H9 (cell line): ENCODE data around the gene PMEPA1. TPM values are rescaled to one million over a fixed set of nuclear protein-coding genes. Genes with fewer than 3 reads are reported as not detected.

Experiments used
- DNase-seq: peaks from one replicate; pipeline ENCODE4 v3.0.0-alpha.2; 2017
- H2AFZ ChIP-seq: one replicate; pipeline ENCODE4 v1.6.1; 2013; ENCODE audit warnings: mild to moderate bottlenecking, low read length, control low read depth, moderate library complexity
- H2AK5ac ChIP-seq: 2 replicates; pipeline ENCODE4 v1.6.1; 2013; ENCODE audit warnings: low read length, control low read depth, mixed read lengths; ENCODE audit not compliant: insufficient read length
- H2BK120ac ChIP-seq: one replicate; pipeline ENCODE4 v1.6.1; 2013; ENCODE audit warnings: low read depth, mild to moderate bottlenecking, low read length, control low read depth, inconsistent platforms; ENCODE audit not compliant: poor library complexity, severe bottlenecking
- H2BK12ac ChIP-seq: 2 replicates; pipeline ENCODE4 v1.6.1; 2013; ENCODE audit warnings: low read length, control low read depth, mixed read lengths, low read depth; ENCODE audit not compliant: insufficient read length
- H2BK15ac ChIP-seq: 2 replicates; pipeline ENCODE4 v1.6.1; 2013; ENCODE audit warnings: low read depth, low read length, control low read depth
- H2BK20ac ChIP-seq: one replicate; pipeline ENCODE4 v1.6.1; 2013; ENCODE audit warnings: low read depth, mild to moderate bottlenecking, low read length, control low read depth, inconsistent platforms; ENCODE audit not compliant: poor library complexity, severe bottlenecking
- H2BK5ac ChIP-seq: 2 replicates; pipeline ENCODE4 v1.6.1; 2013; ENCODE audit warnings: low read length, control low read depth, mixed read lengths; ENCODE audit not compliant: insufficient read length
- H3K14ac ChIP-seq: 2 replicates; pipeline ENCODE4 v1.6.1; 2013; ENCODE audit warnings: low read length, control low read depth; ENCODE audit not compliant: insufficient read depth
- H3K18ac ChIP-seq: 2 replicates; pipeline ENCODE4 v1.6.1; 2013; ENCODE audit warnings: low read depth, mild to moderate bottlenecking, mixed read lengths, low read length, control low read depth; ENCODE audit not compliant: insufficient read length
- H3K23ac ChIP-seq: 2 replicates; pipeline ENCODE4 v1.6.1; 2013; ENCODE audit warnings: low read length, control low read depth, mixed read lengths, low read depth; ENCODE audit not compliant: insufficient read length
- H3K23me2 ChIP-seq: 2 replicates; pipeline ENCODE4 v1.6.1; 2013; ENCODE audit warnings: low read depth, mild to moderate bottlenecking, mixed read lengths, low read length, control low read depth; ENCODE audit not compliant: insufficient read length, poor library complexity, severe bottlenecking
- H3K27ac ChIP-seq: 2 replicates; pipeline ENCODE4 v1.5.1; 2013; ENCODE audit warnings: low read length, control low read depth, mixed read lengths, low read depth; ENCODE audit not compliant: insufficient read length
- H3K27me3 ChIP-seq: 2 replicates; pipeline ENCODE4 v1.6.1; 2013; ENCODE audit warnings: low read length, control low read depth, inconsistent platforms; ENCODE audit not compliant: insufficient read depth
- H3K4ac ChIP-seq: 2 replicates; pipeline ENCODE4 v1.6.1; 2013; ENCODE audit warnings: low read depth, mild to moderate bottlenecking, control low read depth, inconsistent platforms, low read length, moderate library complexity
- H3K4me1 ChIP-seq: 2 replicates; pipeline ENCODE4 v1.6.1; 2013; ENCODE audit warnings: low read length, control low read depth, inconsistent platforms; ENCODE audit not compliant: insufficient read depth
- H3K4me2 ChIP-seq: 2 replicates; pipeline ENCODE4 v1.6.1; 2013; ENCODE audit warnings: low read length, control low read depth, mixed read lengths; ENCODE audit not compliant: insufficient read length, insufficient read depth
- H3K56ac ChIP-seq: 2 replicates; pipeline ENCODE4 v1.6.1; 2013; ENCODE audit warnings: low read depth, mild to moderate bottlenecking, mixed read lengths, low read length, control low read depth; ENCODE audit not compliant: insufficient read length
- H3K79me1 ChIP-seq: 2 replicates; pipeline ENCODE4 v1.6.1; 2013; ENCODE audit warnings: low read depth, mild to moderate bottlenecking, moderate library complexity, low read length, control low read depth, inconsistent platforms; ENCODE audit not compliant: insufficient read depth, poor library complexity, severe bottlenecking
- H3K79me2 ChIP-seq: 2 replicates; pipeline ENCODE4 v1.6.1; 2013; ENCODE audit warnings: low read length, control low read depth, inconsistent platforms; ENCODE audit not compliant: insufficient read depth
- H3K9ac ChIP-seq: 2 replicates; pipeline ENCODE4 v1.6.1; 2013; ENCODE audit warnings: low read length, control low read depth, mixed read lengths; ENCODE audit not compliant: insufficient read length; ENCODE audit errors: extremely low read depth
- H3K9me3 ChIP-seq: one replicate; pipeline ENCODE4 v1.6.1; 2013; ENCODE audit warnings: low read depth, low read length, inconsistent platforms; ENCODE audit not compliant: control insufficient read depth
- H3T11ph ChIP-seq: one replicate; pipeline ENCODE4 v1.6.1; 2013; ENCODE audit warnings: mild to moderate bottlenecking, low read length, control low read depth, inconsistent platforms
- H4K20me1 ChIP-seq: one replicate; pipeline ENCODE4 v1.6.1; 2013; ENCODE audit not compliant: control insufficient read depth, insufficient read length, insufficient read depth
- H4K5ac ChIP-seq: 2 replicates; pipeline ENCODE4 v1.6.1; 2013; ENCODE audit warnings: low read depth, mild to moderate bottlenecking, mixed read lengths, low read length, control low read depth; ENCODE audit not compliant: insufficient read length
- H4K8ac ChIP-seq: replicated peaks from 2 replicates; pipeline ENCODE4 v1.6.1; 2013; ENCODE audit warnings: low read length, control low read depth, mixed read lengths, low read depth; ENCODE audit not compliant: insufficient read length
- H4K91ac ChIP-seq: 2 replicates; pipeline ENCODE4 v1.6.1; 2013; ENCODE audit warnings: low read depth, mild to moderate bottlenecking, moderate library complexity, mixed read lengths, low read length, control low read depth; ENCODE audit not compliant: insufficient read length
- H3K27ac Mint-ChIP-seq, 3 experiments: 2 replicates in 2 of 3; 3 replicates in 1 of 3; pipeline ENCODE4 v1.8.0; 2020 to 2021; ENCODE audit warnings: mixed read lengths in 3 of 3, mild to moderate bottlenecking in 1 of 3, moderate library complexity in 1 of 3
- H3K27me3 Mint-ChIP-seq: 2 replicates; pipeline ENCODE4 v1.8.0; 2021; ENCODE audit warnings: low read depth, mild to moderate bottlenecking, moderate library complexity, mixed read lengths
- H3K36me3 Mint-ChIP-seq, 3 experiments: 2 replicates in 2 of 3; 3 replicates in 1 of 3; pipeline ENCODE4 v1.8.0; 2020 to 2021; ENCODE audit warnings: low read depth in 3 of 3, mixed read lengths in 3 of 3; ENCODE audit not compliant: insufficient read depth in 1 of 3
- H3K4me1 Mint-ChIP-seq, 2 experiments: 2 replicates each; pipeline ENCODE4 v1.8.0; 2020; ENCODE audit warnings: mixed read lengths in 2 of 2
- H3K4me3 Mint-ChIP-seq, 2 experiments: 2 replicates in 1 of 2; 3 replicates in 1 of 2; pipeline ENCODE4 v1.8.0; 2020 to 2021; ENCODE audit warnings: mild to moderate bottlenecking in 2 of 2, mixed read lengths in 2 of 2, moderate library complexity in 1 of 2
- H3K9me3 Mint-ChIP-seq, 2 experiments: 2 replicates in 1 of 2; 3 replicates in 1 of 2; pipeline ENCODE4 v1.8.0; 2020; ENCODE audit warnings: mild to moderate bottlenecking in 2 of 2, mixed read lengths in 2 of 2, moderate library complexity in 1 of 2
- WGBS: extraction: QIAGEN DNeasy Blood & Tissue Kit; methylation state at CpG from one replicate; pipeline ENCODE4 v1.1.7; 2013; ENCODE audit warnings: missing lambda C conversion rate, low lambda C conversion rate, mixed read lengths; ENCODE audit not compliant: insufficient read length; ENCODE audit errors: extremely low coverage; 5-methylcytosine and 5-hydroxymethylcytosine counted together
- total RNA-seq: library from RNA; stranded (reverse); gene quantifications from 2 replicates; pipeline ENCODE4 v1.2.1, GENCODE V29; 2021
- TF ChIP-seq, protein P1 (sequence below): fragments of 200-600 bp; sonication (generic); conservative IDR thresholded peaks from 3 replicates; pipeline ENCODE4 v1.8.0; 2021; ENCODE audit warnings: antibody characterized with exemption, mild to moderate bottlenecking

The PMEPA1 gene
- total RNA-seq, 1 experiment from 2014 or later, result 34.6 TPM

DNA sequence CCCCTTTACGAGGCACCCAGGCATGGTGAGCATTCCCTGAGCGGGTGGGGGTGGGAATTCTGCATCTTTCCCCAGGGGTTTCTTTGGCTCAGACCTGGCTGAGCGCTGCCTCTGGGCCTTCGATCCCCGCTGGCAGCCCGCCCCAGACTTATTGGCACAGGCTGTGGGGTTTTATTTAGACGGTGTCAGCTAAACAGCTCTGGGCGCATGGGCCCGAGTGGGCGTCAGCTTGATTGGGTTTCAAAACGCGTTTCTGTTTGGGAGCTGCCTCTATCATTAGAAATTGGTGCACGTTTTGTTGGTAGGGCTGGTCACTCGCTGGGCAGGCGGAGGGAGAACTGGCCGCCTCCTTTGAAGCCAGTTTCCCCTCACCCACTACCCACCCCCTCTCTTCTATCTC, 21.0 kb downstream of the PMEPA1 start:
- no peak overlapping the region for H2BK120ac ChIP-seq
- H4K8ac ChIP-seq, result no peak overlapping the region
- no peaks in the 10 kb centered on the region for H4K20me1 ChIP-seq

More for the DNA sequence above, 21.0 kb downstream of the PMEPA1 start:
- Histone ChIP-seq H2BK15ac (no peak overlapping the region), H3K18ac (no peak overlapping the region), H3K79me2 (peaks cover 26% of the 10 kb centered on the region; the same call in 1 of the 2 replicates), H3K4me2 (no peak overlapping the region), H3K4ac (no peak overlapping the region), H3K9me3 (no peaks in the 10 kb centered on the region), H3K23me2 (no peaks in the 10 kb centered on the region), H3K27ac (no peak overlapping the region), H3K56ac (no peak overlapping the region), H3K23ac (no peak overlapping the region), H3K14ac (no peak overlapping the region; the same call in 1 of the 2 replicates), H3K27me3 (no peaks in the 10 kb centered on the region), H3T11ph (no peak overlapping the region), H4K91ac (no peak overlapping the region), H2BK12ac (no peak overlapping the region), H2AK5ac (no peak overlapping the region), H3K79me1 (peaks cover 5% of the 10 kb centered on the region), H2BK5ac (no peak overlapping the region), H3K4me1 (peaks cover 6% of the 10 kb centered on the region; the same call in 1 of the 2 replicates), H2AFZ (no peak overlapping the region), H3K9ac (no peak overlapping the region), H2BK20ac (no peak overlapping the region), H4K5ac (no peak overlapping the region)
- no peak for DNase-seq
- H3K9me3 Mint-ChIP-seq, result no peaks in the 10 kb centered on the region
- peaks cover 63 to 75% of the 10 kb centered on the region in 2 experiments for H3K4me1 Mint-ChIP-seq
- H3K36me3 Mint-ChIP-seq, result peaks cover 0 to 4% (median 0%) of the 10 kb centered on the region in 3 experiments; a peak in 3 of 7 replicates
- no peak overlapping the region for H3K4me3 Mint-ChIP-seq
- no CpG with 5 or more reads among the region's 16 CpGs for WGBS
- TF ChIP-seq, protein P1, sequence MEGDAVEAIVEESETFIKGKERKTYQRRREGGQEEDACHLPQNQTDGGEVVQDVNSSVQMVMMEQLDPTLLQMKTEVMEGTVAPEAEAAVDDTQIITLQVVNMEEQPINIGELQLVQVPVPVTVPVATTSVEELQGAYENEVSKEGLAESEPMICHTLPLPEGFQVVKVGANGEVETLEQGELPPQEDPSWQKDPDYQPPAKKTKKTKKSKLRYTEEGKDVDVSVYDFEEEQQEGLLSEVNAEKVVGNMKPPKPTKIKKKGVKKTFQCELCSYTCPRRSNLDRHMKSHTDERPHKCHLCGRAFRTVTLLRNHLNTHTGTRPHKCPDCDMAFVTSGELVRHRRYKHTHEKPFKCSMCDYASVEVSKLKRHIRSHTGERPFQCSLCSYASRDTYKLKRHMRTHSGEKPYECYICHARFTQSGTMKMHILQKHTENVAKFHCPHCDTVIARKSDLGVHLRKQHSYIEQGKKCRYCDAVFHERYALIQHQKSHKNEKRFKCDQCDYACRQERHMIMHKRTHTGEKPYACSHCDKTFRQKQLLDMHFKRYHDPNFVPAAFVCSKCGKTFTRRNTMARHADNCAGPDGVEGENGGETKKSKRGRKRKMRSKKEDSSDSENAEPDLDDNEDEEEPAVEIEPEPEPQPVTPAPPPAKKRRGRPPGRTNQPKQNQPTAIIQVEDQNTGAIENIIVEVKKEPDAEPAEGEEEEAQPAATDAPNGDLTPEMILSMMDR, result no peak
- peak overlapping the region in 1 of 3 experiments; percentile 79; a peak in 2 of 7 replicates for H3K27ac Mint-ChIP-seq
- H3K27me3 Mint-ChIP-seq, result no peaks in the 10 kb centered on the region
